ENCODE results near the gene MED29. TPM values are rescaled to one million over a fixed set of nuclear protein-coding genes. Genes with fewer than 3 reads are reported as not detected.

MED29 gene
- total and polyA plus RNA-seq, 2 of the 13 experiments (the other 11 are each of a cell fraction or from before 2014, with no cell fraction given) = 14.0 to 19.7 TPM

DNA sequence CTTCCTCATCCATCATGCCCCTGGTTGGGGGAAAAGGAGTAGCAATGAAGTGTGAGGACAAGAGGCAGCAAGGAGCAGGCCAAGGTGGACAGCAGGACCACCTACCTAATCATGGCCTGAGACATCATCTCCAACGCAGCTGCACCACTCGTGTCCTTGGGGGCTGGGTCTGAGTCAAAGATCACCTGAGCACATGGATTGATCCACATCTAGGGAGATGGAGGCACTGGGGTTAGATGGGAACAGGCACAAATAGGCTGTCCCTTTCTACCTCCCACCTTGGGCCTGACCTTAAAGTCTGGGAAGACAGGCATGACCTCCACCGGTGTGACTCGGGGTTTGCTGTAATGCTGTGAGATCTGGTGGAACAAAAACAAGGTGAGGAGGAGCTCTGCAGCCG, 2.5 kb upstream of the MED29 start:
- H3K4me3 ChIP-seq (replicated peaks in 1 of 3; ENCODE audit: insufficient read depth in 1 of 3, low read depth in 2 of 3, low read length in 3 of 3) = no peak overlapping the region
- TF ChIP-seq, protein P1, sequence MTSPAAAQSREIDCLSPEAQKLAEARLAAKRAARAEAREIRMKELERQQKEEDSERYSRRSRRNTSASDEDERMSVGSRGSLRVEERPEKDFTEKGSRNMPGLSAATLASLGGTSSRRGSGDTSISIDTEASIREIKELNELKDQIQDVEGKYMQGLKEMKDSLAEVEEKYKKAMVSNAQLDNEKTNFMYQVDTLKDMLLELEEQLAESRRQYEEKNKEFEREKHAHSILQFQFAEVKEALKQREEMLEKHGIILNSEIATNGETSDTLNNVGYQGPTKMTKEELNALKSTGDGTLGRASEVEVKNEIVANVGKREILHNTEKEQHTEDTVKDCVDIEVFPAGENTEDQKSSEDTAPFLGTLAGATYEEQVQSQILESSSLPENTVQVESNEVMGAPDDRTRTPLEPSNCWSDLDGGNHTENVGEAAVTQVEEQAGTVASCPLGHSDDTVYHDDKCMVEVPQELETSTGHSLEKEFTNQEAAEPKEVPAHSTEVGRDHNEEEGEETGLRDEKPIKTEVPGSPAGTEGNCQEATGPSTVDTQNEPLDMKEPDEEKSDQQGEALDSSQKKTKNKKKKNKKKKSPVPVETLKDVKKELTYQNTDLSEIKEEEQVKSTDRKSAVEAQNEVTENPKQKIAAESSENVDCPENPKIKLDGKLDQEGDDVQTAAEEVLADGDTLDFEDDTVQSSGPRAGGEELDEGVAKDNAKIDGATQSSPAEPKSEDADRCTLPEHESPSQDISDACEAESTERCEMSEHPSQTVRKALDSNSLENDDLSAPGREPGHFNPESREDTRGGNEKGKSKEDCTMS (CRISPR knock-in tag; conservative IDR thresholded peaks at IDR 0.05) = no peak
- no peak for TF ChIP-seq YY1 (IDR thresholded peaks at IDR 0.05; ENCODE audit: insufficient read depth, insufficient replicate concordance, low read depth, low read length)
- TF ChIP-seq KDM5B (CRISPR knock-in tag; IDR thresholded peaks at IDR 0.05; ENCODE audit: borderline replicate concordance) = no peak
- peak in 1 of 2 experiments; percentile 38; a peak in 1 of 4 replicates for TF ChIP-seq POLR2A (IDR thresholded peaks at IDR 0.05; ENCODE audit: insufficient read depth in 1 of 2, low read depth in 2 of 2, low read length in 2 of 2)
- TF ChIP-seq ZNF777 (CRISPR knock-in tag; IDR thresholded peaks at IDR 0.05) = no peak
- TF ChIP-seq FOSL1 (CRISPR knock-in tag; IDR thresholded peaks at IDR 0.05; ENCODE audit: borderline replicate concordance) = no peak
- TF ChIP-seq FOXK2 (IDR thresholded peaks at IDR 0.05) = no peak
- peaks cover 22% of the 10 kb centered on the region for H3K4me1 ChIP-seq (ENCODE audit: insufficient read depth, low read length)
- BruUV-seq (replicated peaks) = no TSS peak
- in situ Hi-C loops (cut with HindIII; ENCODE audit: extremely low pct_ligation_motif_present, low pct_unique_long_range_greater_than_20kb) (no loop called here), intact Hi-C loops (cut with micrococcal nuclease; ENCODE audit: unreplicated experiment) (no loop called here)
- no peaks in the 10 kb centered on the region for H3K9me3 ChIP-seq (ENCODE audit: low read length)
- H3K4me2 ChIP-seq (ENCODE audit: low read depth, low read length) = no peak overlapping the region
- H3K36me3 ChIP-seq (replicated peaks in 1 of 2; ENCODE audit: control insufficient read depth in 1 of 2, insufficient read depth in 2 of 2, low read length in 2 of 2) = peaks cover 10 to 49% of the 10 kb centered on the region in 2 experiments
- POLR2A ChIA-PET = interaction anchor here (1.2 kb wide), 1 partner anchor 11 kb away, joined by 4 read pairs; no protein-coding TSS in a partner anchor
- H4K20me1 ChIP-seq (ENCODE audit: insufficient read depth, low read length) = no peaks in the 10 kb centered on the region
- H3K9ac ChIP-seq (ENCODE audit: insufficient read depth, low read depth, low read length) = no peak overlapping the region
- DNase-seq (ENCODE audit: low spot score) = no peak
- WGBS (ENCODE audit: low lambda C conversion rate) = 87% methylated on average over 5 of the region's 5 CpGs
- H3K79me2 ChIP-seq (ENCODE audit: insufficient read depth, low read length) = peaks cover 17% of the 10 kb centered on the region
- FAIRE-seq = no peak
- H2AFZ ChIP-seq (ENCODE audit: low read length) = no peak overlapping the region
- no peak overlapping the region for H3K27ac ChIP-seq (ENCODE audit: extremely low read length, insufficient read depth, low read length)
- no peaks in the 10 kb centered on the region for H3K27me3 ChIP-seq (ENCODE audit: control insufficient read depth in 1 of 2, insufficient read depth in 2 of 2, low read length in 2 of 2)
- CTCF ChIA-PET (ENCODE audit: low intra/inter-chr PET ratio, low total read pairs) = no interaction called here
- no peak for ATAC-seq

Data from HepG2 (cell line).